Breast epithelium (tissue), 4 donors: ENCODE data around the gene EPHB2. TPM values are rescaled to one million over a fixed set of nuclear protein-coding genes. Genes with fewer than 3 reads are reported as not detected.

Experiments
- DNase-seq, 2 donors: peaks; one replicate each; pipeline ENCODE4 v3.0.0-alpha.2; 2019; ENCODE audit warnings: low spot score in 2 of 2
- H3K27ac ChIP-seq, 2 donors: fragments of 200-600 bp; sonication (generic) in 1 of 2; one replicate each; pipeline ENCODE4 v1.5.1; 2016 to 2019; ENCODE audit warnings: mild to moderate bottlenecking in 1 of 2
- H3K27me3 ChIP-seq, 2 donors: fragments of 200-600 bp; sonication (generic) in 1 of 2; one replicate each; pipeline versions ENCODE4 v1.5.1 to v1.6.0; 2017 to 2019; ENCODE audit warnings: control low read depth in 1 of 2, mild to moderate bottlenecking in 1 of 2
- H3K36me3 ChIP-seq: fragments of 200-600 bp; one replicate; pipeline ENCODE4 v1.5.1; 2019
- H3K4me1 ChIP-seq, 2 donors: fragments of 200-600 bp; sonication (generic); one replicate each; pipeline ENCODE4 v1.5.1; 2016 to 2019; ENCODE audit warnings: control low read depth in 1 of 2
- H3K4me3 ChIP-seq, 3 donors: fragments of 200-600 bp; sonication (generic); 1 replicate in 2 of 3; 2 replicates in 1 of 3; pipeline ENCODE4 v1.5.1; 2016 to 2019; ENCODE audit warnings: mild to moderate bottlenecking in 3 of 3, moderate library complexity in 2 of 3
- H3K9me3 ChIP-seq, 2 donors: fragments of 200-600 bp; sonication (generic) in 1 of 2; one replicate each; pipeline ENCODE4 v1.5.1; 2016 to 2019; ENCODE audit warnings: control low read depth in 1 of 2
- CTCF ChIP-seq, 3 donors: fragments of 450-650 bp; IDR thresholded peaks; one replicate each; pipeline ENCODE4 v1.5.1; 2016 to 2017; ENCODE audit warnings: antibody characterized with exemption in 3 of 3, mild to moderate bottlenecking in 3 of 3, moderate library complexity in 3 of 3
- POLR2A ChIP-seq: fragments of 450-650 bp; IDR thresholded peaks from one replicate; pipeline ENCODE4 v1.6.1; 2016; ENCODE audit warnings: antibody characterized with exemption, mild to moderate bottlenecking, moderate library complexity
- POLR2AphosphoS5 ChIP-seq, 3 donors: sonication (generic); formaldehyde crosslinking; IDR thresholded peaks; one replicate each; pipeline ENCODE4 v1.6.1; 2017; ENCODE audit warnings: antibody characterized with exemption in 3 of 3
- intact Hi-C: fragments of 100-400 bp; cut with DNase I; formaldehyde crosslinking; loops from one replicate; pipeline ENCODE4 v1.15.1; 2023; ENCODE audit warnings: low total_unique reads
- total RNA-seq, 3 donors: library from RNA; depleted of rRNA; stranded (reverse); fragments of >200 nt; gene quantifications; one replicate each; pipeline ENCODE4 v1.1.0, GENCODE V29; 2016

The EPHB2 gene
- total RNA-seq, 3 donors from 2014 or later: 1.3 to 4.6 (median 1.5) TPM

GRCh38 chr1:22860414-22860800, 149.8 kb downstream of the EPHB2 start:
- no peak for DNase-seq
- H3K36me3 ChIP-seq: no peaks in the 10 kb centered on the region
- TF ChIP-seq CTCF (IDR thresholded peaks at IDR 0.05): no peak
- TF ChIP-seq POLR2AphosphoS5 (IDR thresholded peaks at IDR 0.05): no peak
- no peak for TF ChIP-seq POLR2A
- H3K27me3 ChIP-seq: no peaks in the 10 kb centered on the region
- no peak overlapping the region for H3K27ac ChIP-seq
- H3K4me3 ChIP-seq: no peak overlapping the region
- H3K9me3 ChIP-seq: no peaks in the 10 kb centered on the region
- no peaks in the 10 kb centered on the region for H3K4me1 ChIP-seq
- intact Hi-C loops: no loop called here

GRCh38 chr1:22860883-22861385, 150.3 kb downstream of the EPHB2 start:
- intact Hi-C loops: no loop called here
- TF ChIP-seq POLR2A: no peak
- TF ChIP-seq CTCF (IDR thresholded peaks at IDR 0.05): no peak
- H3K4me1 ChIP-seq: no peaks in the 10 kb centered on the region
- H3K27me3 ChIP-seq: no peaks in the 10 kb centered on the region
- H3K27ac ChIP-seq: no peak overlapping the region
- H3K9me3 ChIP-seq: no peaks in the 10 kb centered on the region
- no peak overlapping the region for H3K4me3 ChIP-seq
- no peaks in the 10 kb centered on the region for H3K36me3 ChIP-seq
- DNase-seq: no peak

GRCh38 chr1:22861764-22862440, 151.3 kb downstream of the EPHB2 start:
- Histone ChIP-seq H3K36me3 (no peaks in the 10 kb centered on the region), H3K27ac (no peak overlapping the region), H3K9me3 (no peaks in the 10 kb centered on the region), H3K4me1 (no peaks in the 10 kb centered on the region), H3K4me3 (no peak overlapping the region), H3K27me3 (no peaks in the 10 kb centered on the region)
- intact Hi-C loops: no loop called here
- peak in 2 of 3 donors; percentile 45 to 57 for TF ChIP-seq CTCF (IDR thresholded peaks at IDR 0.05)
- TF ChIP-seq POLR2A: no peak
- DNase-seq: no peak

- no peak overlapping the region for H3K4me3 ChIP-seq
- no peak overlapping the region for H3K27ac ChIP-seq
- intact Hi-C loops: no loop called here
- H3K9me3 ChIP-seq: no peaks in the 10 kb centered on the region
- no peaks in the 10 kb centered on the region for H3K36me3 ChIP-seq
- TF ChIP-seq POLR2AphosphoS5 (IDR thresholded peaks at IDR 0.05): no peak
- no peak for TF ChIP-seq CTCF (IDR thresholded peaks at IDR 0.05)
- no peaks in the 10 kb centered on the region for H3K4me1 ChIP-seq
- DNase-seq: no peak
- no peaks in the 10 kb centered on the region for H3K27me3 ChIP-seq
These were observed 152.1 kb downstream of the EPHB2 start for GRCh38 chr1:22862752-22863151.

- no peak for DNase-seq
- Histone ChIP-seq H3K27ac (no peak overlapping the region), H3K4me3 (no peak overlapping the region), H3K9me3 (no peaks in the 10 kb centered on the region), H3K4me1 (no peaks in the 10 kb centered on the region), H3K36me3 (no peaks in the 10 kb centered on the region), H3K27me3 (no peaks in the 10 kb centered on the region)
- no peak for TF ChIP-seq POLR2AphosphoS5 (IDR thresholded peaks at IDR 0.05)
- TF ChIP-seq POLR2A: no peak
- intact Hi-C loops: no loop called here
These were observed 153.1 kb downstream of the EPHB2 start for GRCh38 chr1:22863766-22864165.
